ENCODE results near the gene CNN2. TPM values are rescaled to one million over a fixed set of nuclear protein-coding genes. Genes with fewer than 3 reads are reported as not detected.
A peak's percentile ranks its signal among the peaks of the same experiment; 100 is the strongest.

Gene CNN2
- total and polyA plus RNA-seq, 2 of the 8 experiments (the other 6 are each of a cell fraction or from before 2014, with no cell fraction given), result 189 to 551 TPM

GRCh38 chr19:982567-983170 is 43.7 kb upstream of the CNN2 start (continued):
- no peak for TF ChIP-seq CHD7 (IDR thresholded peaks at IDR 0.05; ENCODE audit: insufficient replicate concordance, low read length)
- TF ChIP-seq RFX5 (IDR thresholded peaks at IDR 0.05; ENCODE audit: borderline replicate concordance, low read depth, low read length), result no peak
- no peak for TF ChIP-seq KDM4A (IDR thresholded peaks at IDR 0.05; ENCODE audit: low read depth, low read length, severe bottlenecking)
- no peak for TF ChIP-seq SIRT6 (IDR thresholded peaks at IDR 0.05; ENCODE audit: low read length)
- peak; percentile 76 to 96 for TF ChIP-seq RAD21 (IDR thresholded peaks at IDR 0.05 in 1 of 2, conservative IDR thresholded peaks at IDR 0.05 in 1 of 2; ENCODE audit: low read depth in 2 of 2, low read length in 2 of 2)
- no peak for TF ChIP-seq ATF2 (IDR thresholded peaks at IDR 0.05; ENCODE audit: low read length)
- no peak for TF ChIP-seq E2F6 (IDR thresholded peaks at IDR 0.05)

All from H1 (cell line).